WTC11 (cell line): ENCODE data around the gene S1PR1. TPM values are rescaled to one million over a fixed set of nuclear protein-coding genes. Genes with fewer than 3 reads are reported as not detected.

ENCODE experiments used
- ATAC-seq: fragments of 200-7000 bp; cut with Tn5 transposase; 2 replicates; pipeline ENCODE4 v1.10.0; 2021; ENCODE audit warnings: mild to moderate bottlenecking, moderate library complexity
- CTCF ChIA-PET: fragments of 300-600 bp; sonication (Branson Sonifier 250); formaldehyde crosslinking; loops from one replicate; lab custom pipeline; 2021; ENCODE audit warnings: antibody characterized with exemption; lab: Charles Lee
- POLR2A ChIA-PET: fragments of 350-600 bp; sonication (Branson Sonifier 250); formaldehyde crosslinking; loops from one replicate; lab custom pipeline; 2021; ENCODE audit warnings: antibody characterized with exemption; lab: Charles Lee
- DNase-seq: peaks from one replicate; pipeline ENCODE4 v3.0.0; 2021; ENCODE audit warnings: low spot score
- H3K27ac Mint-ChIP-seq: 2 replicates; pipeline ENCODE4 v1.8.0; 2021; ENCODE audit warnings: mixed read lengths
- H3K27me3 Mint-ChIP-seq: 2 replicates; pipeline ENCODE4 v1.8.0; 2021; ENCODE audit warnings: low read depth, mild to moderate bottlenecking, moderate library complexity, mixed read lengths
- H3K36me3 Mint-ChIP-seq: 2 replicates; pipeline ENCODE4 v1.8.0; 2021; ENCODE audit warnings: mixed read lengths
- H3K4me1 Mint-ChIP-seq: 2 replicates; pipeline ENCODE4 v1.8.0; 2022; ENCODE audit warnings: mixed read lengths
- H3K4me3 Mint-ChIP-seq: 2 replicates; pipeline ENCODE4 v1.8.0; 2021; ENCODE audit warnings: mild to moderate bottlenecking, moderate library complexity, mixed read lengths
- H3K9me3 Mint-ChIP-seq: 2 replicates; pipeline ENCODE4 v1.8.0; 2021; ENCODE audit warnings: mixed read lengths
- ATF1 ChIP-seq: sonication (generic); formaldehyde crosslinking; IDR thresholded peaks from 2 replicates; pipeline ENCODE4 v1.8.1; 2023; ENCODE audit warnings: mild to moderate bottlenecking, moderate library complexity, missing genetic modification reagents
- CTCF ChIP-seq: fragments of 200-600 bp; IDR thresholded peaks from 2 replicates; pipeline ENCODE4 v1.8.0; 2022; ENCODE audit warnings: antibody characterized with exemption
- E2F5 ChIP-seq: sonication (generic); formaldehyde crosslinking; IDR thresholded peaks from 2 replicates; pipeline ENCODE4 v1.8.1; 2022; ENCODE audit warnings: mild to moderate bottlenecking, moderate library complexity, missing genetic modification reagents
- ELF4 ChIP-seq: sonication (generic); formaldehyde crosslinking; IDR thresholded peaks from 2 replicates; pipeline ENCODE4 v1.8.1; 2022; ENCODE audit warnings: low read depth, mild to moderate bottlenecking, moderate library complexity, missing genetic modification reagents
- ERG ChIP-seq: fragments of 250-450 bp; sonication (Bioruptor Pico); IDR thresholded peaks from 2 replicates; pipeline ENCODE4 v1.8.0; 2021; ENCODE audit warnings: mild to moderate bottlenecking
- FOXP4 ChIP-seq: sonication (generic); formaldehyde crosslinking; IDR thresholded peaks from 2 replicates; pipeline ENCODE4 v1.8.0; 2022; ENCODE audit warnings: mild to moderate bottlenecking, missing genetic modification reagents
- GRHL2 ChIP-seq: fragments of 250-450 bp; sonication (Bioruptor Pico); IDR thresholded peaks from 2 replicates; pipeline ENCODE4 v1.8.0; 2022; ENCODE audit warnings: mild to moderate bottlenecking, moderate library complexity; ENCODE audit not compliant: insufficient replicate concordance, severe bottlenecking
- IRF1 ChIP-seq: sonication (generic); formaldehyde crosslinking; IDR thresholded peaks from 2 replicates; pipeline ENCODE4 v1.8.0; 2023; ENCODE audit warnings: missing genetic modification reagents
- IRF2 ChIP-seq: sonication (generic); formaldehyde crosslinking; IDR thresholded peaks from 2 replicates; pipeline ENCODE4 v1.8.0; 2022; ENCODE audit warnings: low read depth, missing genetic modification reagents, borderline replicate concordance
- NFE2L1 ChIP-seq: sonication (generic); formaldehyde crosslinking; IDR thresholded peaks from 2 replicates; pipeline ENCODE4 v1.8.1; 2023; ENCODE audit warnings: missing genetic modification reagents
- NFYB ChIP-seq: sonication (generic); formaldehyde crosslinking; conservative IDR thresholded peaks from 2 replicates; pipeline ENCODE4 v1.8.0; 2022; ENCODE audit warnings: low read depth, missing genetic modification reagents
- NR3C1 ChIP-seq: sonication (generic); formaldehyde crosslinking; conservative IDR thresholded peaks from 2 replicates; pipeline ENCODE4 v1.8.1; 2023; ENCODE audit warnings: low read depth, mild to moderate bottlenecking, missing genetic modification reagents
- PRDM15 ChIP-seq: sonication (generic); formaldehyde crosslinking; IDR thresholded peaks from 2 replicates; pipeline ENCODE4 v1.8.0; 2022; ENCODE audit warnings: missing genetic modification reagents
- PRRX2 ChIP-seq: fragments of 250-450 bp; sonication (Bioruptor Pico); IDR thresholded peaks from 2 replicates; pipeline ENCODE4 v1.8.0; 2021; ENCODE audit warnings: mild to moderate bottlenecking
- TEAD4 ChIP-seq: sonication (generic); formaldehyde crosslinking; IDR thresholded peaks from 2 replicates; pipeline ENCODE4 v1.8.0; 2022; ENCODE audit warnings: mild to moderate bottlenecking, missing genetic modification reagents
- USF2 ChIP-seq: sonication (generic); formaldehyde crosslinking; IDR thresholded peaks from 2 replicates; pipeline ENCODE4 v1.8.1; 2023; ENCODE audit warnings: mild to moderate bottlenecking, missing genetic modification reagents, moderate library complexity
- ZBTB21 ChIP-seq: sonication (generic); formaldehyde crosslinking; IDR thresholded peaks from 2 replicates; pipeline ENCODE4 v1.8.1; 2023; ENCODE audit warnings: mild to moderate bottlenecking, missing genetic modification reagents, borderline replicate concordance
- ZBTB43 ChIP-seq: sonication (generic); formaldehyde crosslinking; IDR thresholded peaks from 2 replicates; pipeline ENCODE4 v1.8.1; 2023; ENCODE audit warnings: mild to moderate bottlenecking, missing genetic modification reagents
- ZNF416 ChIP-seq: fragments of 250-450 bp; sonication (Bioruptor Pico); IDR thresholded peaks from 2 replicates; pipeline ENCODE4 v1.9.0; 2021; ENCODE audit warnings: mild to moderate bottlenecking, inconsistent platforms
- ZNF671 ChIP-seq: fragments of 250-450 bp; sonication (Bioruptor Pico); IDR thresholded peaks from 2 replicates; pipeline ENCODE4 v1.8.0; 2021; ENCODE audit warnings: mild to moderate bottlenecking
- total RNA-seq: library from RNA; stranded (reverse); gene quantifications from 3 replicates; pipeline ENCODE4 v1.2.3, GENCODE V29; 2021

S1PR1 gene
- total RNA-seq, 1 experiment from 2014 or later, result 3.2 TPM

GRCh38 chr1:101282314-101283038 is 45.7 kb downstream of the S1PR1 start:
- peaks cover 7% of the 10 kb centered on the region for H3K9me3 Mint-ChIP-seq
- CTCF ChIA-PET, result interaction anchor here (1.7 kb wide), 1 partner anchor 27 kb away, joined by 5 read pairs; no protein-coding TSS in a partner anchor
- no peak overlapping the region for H3K27ac Mint-ChIP-seq
- no peak for DNase-seq
- no peaks in the 10 kb centered on the region for H3K27me3 Mint-ChIP-seq
- no peak for ATAC-seq
- TF ChIP-seq PRDM15 (CRISPR knock-in tag), result no peak
- TF ChIP-seq ELF4 (CRISPR knock-in tag), result no peak
- TF ChIP-seq NFYB (CRISPR knock-in tag), result no peak
- no peaks in the 10 kb centered on the region for H3K36me3 Mint-ChIP-seq
- POLR2A ChIA-PET, result no interaction called here
- no peak overlapping the region for H3K4me3 Mint-ChIP-seq
- peaks cover 9% of the 10 kb centered on the region for H3K4me1 Mint-ChIP-seq

GRCh38 chr1:101283443-101283842 is 46.6 kb downstream of the S1PR1 start:
- peaks cover 9% of the 10 kb centered on the region for H3K4me1 Mint-ChIP-seq
- peaks cover 7% of the 10 kb centered on the region for H3K9me3 Mint-ChIP-seq
- CTCF ChIA-PET, result no interaction called here
- no peaks in the 10 kb centered on the region for H3K36me3 Mint-ChIP-seq
- no peak overlapping the region for H3K4me3 Mint-ChIP-seq
- DNase-seq (no peak), ATAC-seq (no peak)
- no peak for TF ChIP-seq CTCF
- TF ChIP-seq NFE2L1 (CRISPR knock-in tag), result no peak
- TF ChIP-seq USF2 (CRISPR knock-in tag), result no peak
- no peak for TF ChIP-seq ZNF416 (CRISPR knock-in tag)
- TF ChIP-seq ZBTB21 (CRISPR knock-in tag), result no peak
- TF ChIP-seq ATF1 (CRISPR knock-in tag), result no peak
- TF ChIP-seq PRRX2 (CRISPR knock-in tag), result no peak
- no peak for TF ChIP-seq NFYB (CRISPR knock-in tag)
- TF ChIP-seq E2F5 (CRISPR knock-in tag), result no peak
- no peak for TF ChIP-seq GRHL2 (CRISPR knock-in tag)
- TF ChIP-seq ZNF671, result no peak
- no peak for TF ChIP-seq NR3C1
- TF ChIP-seq IRF1 (CRISPR knock-in tag), result no peak
- no peak for TF ChIP-seq TEAD4 (CRISPR knock-in tag)
- TF ChIP-seq IRF2, result no peak
- TF ChIP-seq ERG (CRISPR knock-in tag), result no peak
- TF ChIP-seq ZBTB43, result no peak
- no peak for TF ChIP-seq FOXP4 (CRISPR knock-in tag)
- no peaks in the 10 kb centered on the region for H3K27me3 Mint-ChIP-seq
- POLR2A ChIA-PET, result no interaction called here
- no peak overlapping the region for H3K27ac Mint-ChIP-seq
